ENCODE results near the gene INHBB.

INHBB gene

GRCh38 chr2:120354935-120355779 is 9.2 kb downstream of the INHBB start:
- Histone ChIP-seq H3K27ac (ENCODE audit: low read depth, low read length, poor library complexity, severe bottlenecking) (no peak overlapping the region), H3K4me1 (ENCODE audit: insufficient read depth, low read length, severe bottlenecking) (no peaks in the 10 kb centered on the region), H2AFZ (ENCODE audit: low read length) (no peak overlapping the region), H3K36me3 (ENCODE audit: insufficient read depth, low read length) (no peaks in the 10 kb centered on the region), H3K4me2 (ENCODE audit: low read length) (no peak overlapping the region), H3K9ac (ENCODE audit: low read length) (no peak overlapping the region), H3F3A (ENCODE audit: insufficient read depth, low read length) (no peaks in the 10 kb centered on the region), H4K20me1 (ENCODE audit: insufficient read depth, low read length) (no peaks in the 10 kb centered on the region), H3K4me3 (ENCODE audit: low read depth, low read length, poor library complexity, severe bottlenecking) (no peak overlapping the region), H3K27me3 (ENCODE audit: insufficient read depth, low read length) (no peaks in the 10 kb centered on the region; the same call in 1 of the 2 replicates), H3K79me2 (ENCODE audit: insufficient read depth, low read length) (no peaks in the 10 kb centered on the region), H3K9me2 (ENCODE audit: low read depth, low read length) (no peaks in the 10 kb centered on the region), H3K9me3 (ENCODE audit: low read length) (no peaks in the 10 kb centered on the region)
- no peak for TF ChIP-seq CTCF (IDR thresholded peaks at IDR 0.05; ENCODE audit: low read length)
- TF ChIP-seq EZH2 (IDR thresholded peaks at IDR 0.05; ENCODE audit: borderline replicate concordance, low read length): no peak

GRCh38 chr2:120355780-120356266 is 9.9 kb downstream of the INHBB start:
- no peaks in the 10 kb centered on the region; the same call in 1 of the 2 replicates for H3K27me3 ChIP-seq (ENCODE audit: insufficient read depth, low read length)
- H4K20me1 ChIP-seq (ENCODE audit: insufficient read depth, low read length): no peaks in the 10 kb centered on the region
- no peaks in the 10 kb centered on the region for H3K9me2 ChIP-seq (ENCODE audit: low read depth, low read length)

GRCh38 chr2:120357768-120358167 is 11.8 kb downstream of the INHBB start:
- Histone ChIP-seq H3K4me1 (ENCODE audit: insufficient read depth, low read length, severe bottlenecking) (no peaks in the 10 kb centered on the region), H3K4me3 (ENCODE audit: low read depth, low read length, poor library complexity, severe bottlenecking) (no peak overlapping the region), H3K9ac (ENCODE audit: low read length) (no peak overlapping the region), H3K36me3 (ENCODE audit: insufficient read depth, low read length) (no peaks in the 10 kb centered on the region), H3K9me2 (ENCODE audit: low read depth, low read length) (no peaks in the 10 kb centered on the region), H3K27ac (ENCODE audit: low read depth, low read length, poor library complexity, severe bottlenecking) (no peak overlapping the region), H2AFZ (ENCODE audit: low read length) (no peak overlapping the region), H3K27me3 (ENCODE audit: insufficient read depth, low read length) (no peaks in the 10 kb centered on the region; the same call in 1 of the 2 replicates), H3K79me2 (ENCODE audit: insufficient read depth, low read length) (no peaks in the 10 kb centered on the region), H3F3A (ENCODE audit: insufficient read depth, low read length) (no peaks in the 10 kb centered on the region), H4K20me1 (ENCODE audit: insufficient read depth, low read length) (no peaks in the 10 kb centered on the region), H3K9me3 (ENCODE audit: low read length) (no peaks in the 10 kb centered on the region), H3K4me2 (ENCODE audit: low read length) (no peak overlapping the region)
- TF ChIP-seq CTCF (IDR thresholded peaks at IDR 0.05; ENCODE audit: low read length): no peak
- TF ChIP-seq EZH2 (IDR thresholded peaks at IDR 0.05; ENCODE audit: borderline replicate concordance, low read length): no peak

More at GRCh38 chr2:120355780-120356266, 9.9 kb downstream of the INHBB start:
- H3K27ac ChIP-seq (ENCODE audit: low read depth, low read length, poor library complexity, severe bottlenecking): no peak overlapping the region
- TF ChIP-seq EZH2 (IDR thresholded peaks at IDR 0.05; ENCODE audit: borderline replicate concordance, low read length) (no peak), CTCF (IDR thresholded peaks at IDR 0.05; ENCODE audit: low read length) (no peak)
- H3K4me2 ChIP-seq (ENCODE audit: low read length): no peak overlapping the region
- H3K4me1 ChIP-seq (ENCODE audit: insufficient read depth, low read length, severe bottlenecking): no peaks in the 10 kb centered on the region
- no peaks in the 10 kb centered on the region for H3K9me3 ChIP-seq (ENCODE audit: low read length)
- H3K79me2 ChIP-seq (ENCODE audit: insufficient read depth, low read length): no peaks in the 10 kb centered on the region
- H3K4me3 ChIP-seq (ENCODE audit: low read depth, low read length, poor library complexity, severe bottlenecking): no peak overlapping the region
- no peaks in the 10 kb centered on the region for H3K36me3 ChIP-seq (ENCODE audit: insufficient read depth, low read length)
- H2AFZ ChIP-seq (ENCODE audit: low read length): no peak overlapping the region
- H3K9ac ChIP-seq (ENCODE audit: low read length): no peak overlapping the region
- H3F3A ChIP-seq (ENCODE audit: insufficient read depth, low read length): no peaks in the 10 kb centered on the region
